Trophoblast cell (in vitro differentiated cells and primary cell): ENCODE data around the gene LAMB1.

Experiments
- DNase-seq, 2 donors: peaks; one replicate each; pipeline ENCODE4 v3.0.0-alpha.2; 2016
- H2AFZ ChIP-seq: 2 replicates; pipeline ENCODE4 v1.6.1; 2013; ENCODE audit warnings: low read length, moderate library complexity, mild to moderate bottlenecking; ENCODE audit not compliant: insufficient read depth, poor library complexity
- H2AK5ac ChIP-seq: 2 replicates; pipeline ENCODE4 v1.6.1; 2013; ENCODE audit warnings: mild to moderate bottlenecking, low read length
- H2BK120ac ChIP-seq: 2 replicates; pipeline ENCODE4 v1.6.1; 2013; ENCODE audit warnings: low read length, mild to moderate bottlenecking, moderate library complexity; ENCODE audit not compliant: insufficient read depth, poor library complexity
- H2BK12ac ChIP-seq: 2 replicates; pipeline ENCODE4 v1.6.1; 2013; ENCODE audit warnings: mild to moderate bottlenecking, low read length, moderate library complexity
- H2BK5ac ChIP-seq: 2 replicates; pipeline ENCODE4 v1.6.1; 2013; ENCODE audit warnings: low read length, low read depth, moderate library complexity, mild to moderate bottlenecking; ENCODE audit not compliant: poor library complexity
- H3K14ac ChIP-seq: 2 replicates; pipeline ENCODE4 v1.6.1; 2013; ENCODE audit warnings: mild to moderate bottlenecking, low read length
- H3K18ac ChIP-seq: 2 replicates; pipeline ENCODE4 v1.6.1; 2013; ENCODE audit warnings: mild to moderate bottlenecking, low read length
- H3K23ac ChIP-seq: 2 replicates; pipeline ENCODE4 v1.6.1; 2013; ENCODE audit warnings: low read length
- H3K27ac ChIP-seq: 2 replicates; pipeline ENCODE4 v1.5.1; 2013; ENCODE audit warnings: low read depth, mild to moderate bottlenecking, inconsistent platforms, low read length, moderate library complexity
- H3K27me3 ChIP-seq: 2 replicates; pipeline ENCODE4 v1.6.1; 2013; ENCODE audit warnings: inconsistent platforms, mild to moderate bottlenecking, low read length, moderate library complexity; ENCODE audit not compliant: insufficient read depth
- H3K36me3 ChIP-seq, 2 experiments: 1 replicate in 1 of 2; 2 replicates in 1 of 2; pipeline ENCODE4 v1.6.1; 2013; ENCODE audit warnings: low read length in 2 of 2, mild to moderate bottlenecking in 2 of 2, moderate library complexity in 1 of 2; ENCODE audit not compliant: insufficient read depth in 2 of 2, control insufficient read depth in 1 of 2
- H3K4ac ChIP-seq: 2 replicates; pipeline ENCODE4 v1.6.1; 2013; ENCODE audit warnings: low read depth, mild to moderate bottlenecking, low read length, moderate library complexity
- H3K4me1 ChIP-seq, 2 experiments: 1 replicate in 1 of 2; 2 replicates in 1 of 2; pipeline ENCODE4 v1.6.1; 2013; ENCODE audit warnings: low read length in 2 of 2, mild to moderate bottlenecking in 2 of 2, moderate library complexity in 1 of 2; ENCODE audit not compliant: insufficient read depth in 2 of 2, control insufficient read depth in 1 of 2
- H3K4me2 ChIP-seq: 2 replicates; pipeline ENCODE4 v1.6.1; 2013; ENCODE audit warnings: inconsistent platforms, mild to moderate bottlenecking, low read length, moderate library complexity
- H3K4me3 ChIP-seq: 2 replicates; pipeline ENCODE4 v1.5.1; 2013; ENCODE audit warnings: mild to moderate bottlenecking, low read depth, low read length, inconsistent platforms
- H3K79me1 ChIP-seq: one replicate; pipeline ENCODE4 v1.6.1; 2013; ENCODE audit warnings: low read length
- H3K79me2 ChIP-seq: 2 replicates; pipeline ENCODE4 v1.6.1; 2013; ENCODE audit warnings: low read length, mild to moderate bottlenecking; ENCODE audit not compliant: control insufficient read depth, insufficient read depth, poor library complexity
- H3K9ac ChIP-seq: 2 replicates; pipeline ENCODE4 v1.6.1; 2013; ENCODE audit warnings: mild to moderate bottlenecking, low read length
- H3K9me3 ChIP-seq: 2 replicates; pipeline ENCODE4 v1.6.1; 2013; ENCODE audit warnings: low read depth, mild to moderate bottlenecking, control low read depth, inconsistent platforms, low read length; ENCODE audit not compliant: insufficient read depth
- H4K12ac ChIP-seq: 2 replicates; pipeline ENCODE4 v1.6.1; 2013; ENCODE audit warnings: low read depth, mild to moderate bottlenecking, low read length, moderate library complexity
- H4K8ac ChIP-seq: 2 replicates; pipeline ENCODE4 v1.6.1; 2013; ENCODE audit warnings: low read depth, mild to moderate bottlenecking, low read length, moderate library complexity
- H4K91ac ChIP-seq: one replicate; pipeline ENCODE4 v1.6.1; 2013; ENCODE audit warnings: low read depth, mild to moderate bottlenecking, low read length, moderate library complexity
- WGBS: extraction: QIAGEN DNeasy Blood & Tissue Kit; methylation state at CpG from one replicate; pipeline ENCODE4 v1.1.7; 2013; ENCODE audit warnings: missing lambda C conversion rate; ENCODE audit not compliant: insufficient read length, insufficient coverage; ENCODE audit errors: extremely low coverage; 5-methylcytosine and 5-hydroxymethylcytosine counted together

Gene LAMB1

DNA sequence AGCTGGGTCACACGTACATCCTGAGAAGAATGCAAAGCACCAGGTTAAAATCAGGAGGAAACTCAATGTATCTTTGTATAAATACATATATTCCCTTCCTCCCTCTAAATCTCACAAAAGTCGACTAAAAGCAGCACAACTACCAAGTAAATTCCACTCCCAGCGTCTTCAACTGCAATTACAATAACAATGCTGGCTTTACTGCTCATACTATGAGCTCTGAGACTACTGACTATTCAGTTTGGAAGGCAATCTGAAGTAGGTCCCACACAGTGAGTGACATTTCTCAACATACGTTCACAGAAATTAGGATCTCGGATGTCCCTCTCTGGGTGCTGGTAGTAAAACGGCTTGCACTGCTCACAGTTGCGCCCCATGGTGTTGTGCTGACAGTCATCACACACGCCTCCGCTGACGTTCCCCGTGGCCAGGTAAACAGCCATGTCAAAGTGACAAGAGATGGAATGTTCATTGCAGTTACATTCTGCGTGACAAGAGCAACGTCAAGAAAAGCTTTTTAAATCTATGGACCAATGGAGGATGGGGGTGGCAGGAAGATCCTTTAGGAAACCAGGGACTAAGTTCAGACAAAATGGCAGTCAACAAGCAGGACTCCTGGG, 27.5 kb downstream of the LAMB1 start:
- Histone ChIP-seq H3K9me3 (no peaks in the 10 kb centered on the region), H3K79me2 (no peaks in the 10 kb centered on the region)
- WGBS: no CpG with 5 or more reads among the region's 13 CpGs

DNA sequence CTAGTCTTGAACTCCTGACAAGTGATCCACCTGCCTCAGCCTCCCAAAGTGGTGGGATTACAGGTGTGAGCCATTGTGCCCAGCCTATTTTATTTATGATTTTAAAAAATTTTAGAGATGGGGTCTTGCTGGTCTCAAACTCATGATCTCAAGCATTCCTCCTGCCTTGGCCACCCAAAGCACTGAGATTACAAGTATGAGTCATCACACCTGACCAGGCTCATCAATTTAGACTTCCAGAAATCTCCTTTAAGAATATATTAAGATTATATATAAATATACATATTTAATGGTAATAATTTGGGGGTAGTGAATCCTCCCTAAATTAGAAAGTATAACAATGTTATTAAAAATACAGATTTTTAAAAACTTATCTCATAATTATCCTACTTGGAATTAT, 29.1 kb downstream of the LAMB1 start:
- Histone ChIP-seq H2AFZ (no peak overlapping the region), H3K9ac (no peak overlapping the region), H3K27ac (no peak overlapping the region), H4K8ac (no peak overlapping the region), H4K91ac (no peak overlapping the region), H2BK5ac (no peak overlapping the region), H2BK120ac (no peak overlapping the region), H3K36me3 (peaks cover 32 to 64% of the 10 kb centered on the region in 2 experiments), H4K12ac (no peak overlapping the region), H3K4me2 (no peak overlapping the region), H3K14ac (no peak overlapping the region), H3K18ac (no peak overlapping the region), H3K4ac (no peak overlapping the region), H2AK5ac (no peak overlapping the region), H3K27me3 (no peaks in the 10 kb centered on the region), H3K9me3 (no peaks in the 10 kb centered on the region), H3K79me2 (no peaks in the 10 kb centered on the region), H2BK12ac (no peak overlapping the region), H3K79me1 (no peaks in the 10 kb centered on the region), H3K4me1 (peaks cover 0 to 3% of the 10 kb centered on the region in 2 experiments), H3K23ac (no peak overlapping the region), H3K4me3 (no peak overlapping the region)
- DNase-seq: no peak

More for the DNA sequence above, 27.5 kb downstream of the LAMB1 start:
- Histone ChIP-seq H3K27ac (no peak overlapping the region), H2BK12ac (no peak overlapping the region), H3K36me3 (peaks cover 36 to 68% of the 10 kb centered on the region in 2 experiments), H4K91ac (no peak overlapping the region), H3K4me3 (no peak overlapping the region), H2AK5ac (no peak overlapping the region), H3K27me3 (no peaks in the 10 kb centered on the region), H3K4ac (no peak overlapping the region), H2BK5ac (no peak overlapping the region), H3K14ac (no peak overlapping the region), H2BK120ac (no peak overlapping the region), H3K4me2 (no peak overlapping the region), H4K12ac (no peak overlapping the region), H3K23ac (no peak overlapping the region), H3K4me1 (peaks cover 0 to 5% of the 10 kb centered on the region in 2 experiments), H2AFZ (no peak overlapping the region), H4K8ac (no peak overlapping the region), H3K79me1 (no peaks in the 10 kb centered on the region), H3K9ac (no peak overlapping the region), H3K18ac (no peak overlapping the region)
- no peak for DNase-seq

DNA sequence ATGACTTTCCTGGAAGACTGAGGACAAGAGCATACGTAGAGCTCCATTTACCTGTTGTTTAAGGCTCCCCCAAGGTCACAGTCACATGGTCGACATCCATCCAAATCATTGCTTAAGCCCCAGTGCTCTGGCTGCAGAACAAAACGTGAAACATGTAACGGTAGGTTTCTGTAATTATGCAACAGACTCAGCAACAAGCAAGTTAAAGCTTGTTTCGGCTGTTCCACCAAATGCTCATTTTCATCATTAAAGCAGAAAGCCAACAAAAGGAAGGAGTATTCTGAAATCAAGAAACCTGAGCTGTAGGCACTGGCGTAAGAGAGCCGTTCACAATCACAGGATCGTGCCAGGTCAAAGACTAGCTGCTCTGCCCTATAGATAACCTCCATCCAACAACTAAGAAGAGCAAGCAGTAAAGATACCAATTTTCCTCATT, 30.0 kb downstream of the LAMB1 start:
- WGBS: no CpG with 5 or more reads among the region's 8 CpGs
- Histone ChIP-seq H3K14ac (no peak overlapping the region), H3K23ac (no peak overlapping the region), H4K12ac (no peak overlapping the region), H3K79me1 (no peaks in the 10 kb centered on the region), H3K4me2 (no peak overlapping the region), H3K79me2 (no peaks in the 10 kb centered on the region), H3K4me3 (no peak overlapping the region), H4K91ac (no peak overlapping the region), H3K27ac (no peak overlapping the region), H3K18ac (peak overlapping the region; percentile 81), H3K36me3 (peaks cover 34 to 66% of the 10 kb centered on the region in 2 experiments), H3K4me1 (peaks cover 0 to 3% of the 10 kb centered on the region in 2 experiments), H3K4ac (no peak overlapping the region), H2BK12ac (no peak overlapping the region), H2AK5ac (no peak overlapping the region), H4K8ac (no peak overlapping the region), H3K9me3 (no peaks in the 10 kb centered on the region), H2BK5ac (no peak overlapping the region), H2AFZ (no peak overlapping the region), H3K9ac (no peak overlapping the region), H2BK120ac (no peak overlapping the region), H3K27me3 (no peaks in the 10 kb centered on the region)
- DNase-seq: no peak

DNA sequence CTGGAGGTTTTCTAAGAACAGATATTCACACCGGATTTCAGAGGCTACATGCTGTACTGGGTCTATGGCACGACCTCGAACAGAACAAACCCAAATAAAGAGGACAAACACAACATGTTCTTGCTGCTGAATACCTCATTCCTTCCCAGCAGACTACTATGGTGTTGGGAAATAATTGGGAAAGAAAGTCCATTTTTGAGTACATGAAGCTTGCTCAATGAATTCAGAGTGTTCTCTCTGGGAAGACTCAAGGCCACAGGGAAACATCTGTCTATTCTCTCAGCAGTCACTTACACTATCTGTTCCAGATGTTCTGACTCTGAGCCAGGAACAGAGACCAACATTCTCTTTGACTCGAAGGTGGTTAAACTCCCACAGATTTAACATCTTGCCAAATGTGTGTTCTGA, 30.9 kb downstream of the LAMB1 start:
- no CpG with 5 or more reads among the region's 4 CpGs for WGBS
- no peak overlapping the region for H3K9ac ChIP-seq
- no peak overlapping the region for H3K23ac ChIP-seq
- DNase-seq: no peak
- H3K9me3 ChIP-seq: no peaks in the 10 kb centered on the region
- no peaks in the 10 kb centered on the region for H3K79me1 ChIP-seq
- H2AK5ac ChIP-seq: no peak overlapping the region
- H2BK120ac ChIP-seq: no peak overlapping the region
- no peak overlapping the region for H4K91ac ChIP-seq
- H4K12ac ChIP-seq: no peak overlapping the region
- no peaks in the 10 kb centered on the region for H3K79me2 ChIP-seq
- H2BK12ac ChIP-seq: no peak overlapping the region
- H3K14ac ChIP-seq: no peak overlapping the region
- H3K4me2 ChIP-seq: no peak overlapping the region
- no peak overlapping the region for H2AFZ ChIP-seq
- H3K27ac ChIP-seq: peak overlapping the region; percentile 13
- peaks cover 0 to 5% of the 10 kb centered on the region in 2 experiments for H3K4me1 ChIP-seq
- no peak overlapping the region for H3K18ac ChIP-seq
- H3K36me3 ChIP-seq: peaks cover 32 to 64% of the 10 kb centered on the region in 2 experiments
- no peaks in the 10 kb centered on the region for H3K27me3 ChIP-seq
- no peak overlapping the region for H2BK5ac ChIP-seq
- no peak overlapping the region for H3K4me3 ChIP-seq
- no peak overlapping the region for H3K4ac ChIP-seq
- no peak overlapping the region for H4K8ac ChIP-seq
